HG02678 (cell line): ENCODE measurements around the gene NKIRAS2.

Experiments used
- ATAC-seq: cut with Tn5 transposase; IDR thresholded peaks from one replicate; pipeline ENCODE4 v1.9.1; 2021; ENCODE audit warnings: mild to moderate bottlenecking, moderate library complexity; ENCODE audit not compliant: unreplicated experiment

The NKIRAS2 gene

GRCh38 chr17:42019509-42020404 lies at the start of gene NKIRAS2:
TSS of gene NKIRAS2 (plus strand) at chr17:42020090. CDS start at chr17:42021578, 1,488 bp downstream.
- ATAC-seq, result peak; percentile 57

- ATAC-seq, result no peak
Observed at GRCh38 chr17:41970901-41971331, 49.0 kb upstream of the NKIRAS2 start.

- ATAC-seq, result no peak
Observed at GRCh38 chr17:41971721-41972523, 48.0 kb upstream of the NKIRAS2 start.

- peak; percentile 69 for ATAC-seq
Observed at GRCh38 chr17:41972571-41973407, 47.1 kb upstream of the NKIRAS2 start.

- no peak for ATAC-seq
Observed at GRCh38 chr17:41973408-41973811, 46.5 kb upstream of the NKIRAS2 start.

- ATAC-seq, result no peak
Observed at GRCh38 chr17:41974031-41974430, 45.9 kb upstream of the NKIRAS2 start.

- ATAC-seq, result no peak
Observed at GRCh38 chr17:41974658-41975057, 45.2 kb upstream of the NKIRAS2 start.

- no peak for ATAC-seq
Observed at GRCh38 chr17:41975099-41976083, 44.5 kb upstream of the NKIRAS2 start.

- no peak for ATAC-seq
Observed at GRCh38 chr17:41976142-41976768, 43.6 kb upstream of the NKIRAS2 start.

GRCh38 chr17:41977991-41978390 lies 41.9 kb upstream of the NKIRAS2 start:
- no peak for ATAC-seq

- ATAC-seq, result no peak
Observed at GRCh38 chr17:41982026-41982760, 37.7 kb upstream of the NKIRAS2 start.

GRCh38 chr17:41984454-41984853 lies 35.4 kb upstream of the NKIRAS2 start:
- no peak for ATAC-seq

- no peak for ATAC-seq
Observed at GRCh38 chr17:41985919-41986318, 34.0 kb upstream of the NKIRAS2 start.

- no peak for ATAC-seq
Observed at GRCh38 chr17:41986634-41987033, 33.3 kb upstream of the NKIRAS2 start.

- no peak for ATAC-seq
Observed at GRCh38 chr17:41987642-41988041, 32.2 kb upstream of the NKIRAS2 start.

- ATAC-seq, result no peak
Observed at GRCh38 chr17:41988418-41988817, 31.5 kb upstream of the NKIRAS2 start.

GRCh38 chr17:41989702-41990419 lies 30.0 kb upstream of the NKIRAS2 start:
- ATAC-seq, result no peak

- no peak for ATAC-seq
Observed at GRCh38 chr17:41992576-41992975, 27.3 kb upstream of the NKIRAS2 start.
